Measurements from ENCODE around the gene SPEF2. TPM values are rescaled to one million over a fixed set of nuclear protein-coding genes. Genes with fewer than 3 reads are reported as not detected.

Gene SPEF2
- total RNA-seq, 2 experiments from 2014 or later, result 10.6 to 13.0 TPM

DNA sequence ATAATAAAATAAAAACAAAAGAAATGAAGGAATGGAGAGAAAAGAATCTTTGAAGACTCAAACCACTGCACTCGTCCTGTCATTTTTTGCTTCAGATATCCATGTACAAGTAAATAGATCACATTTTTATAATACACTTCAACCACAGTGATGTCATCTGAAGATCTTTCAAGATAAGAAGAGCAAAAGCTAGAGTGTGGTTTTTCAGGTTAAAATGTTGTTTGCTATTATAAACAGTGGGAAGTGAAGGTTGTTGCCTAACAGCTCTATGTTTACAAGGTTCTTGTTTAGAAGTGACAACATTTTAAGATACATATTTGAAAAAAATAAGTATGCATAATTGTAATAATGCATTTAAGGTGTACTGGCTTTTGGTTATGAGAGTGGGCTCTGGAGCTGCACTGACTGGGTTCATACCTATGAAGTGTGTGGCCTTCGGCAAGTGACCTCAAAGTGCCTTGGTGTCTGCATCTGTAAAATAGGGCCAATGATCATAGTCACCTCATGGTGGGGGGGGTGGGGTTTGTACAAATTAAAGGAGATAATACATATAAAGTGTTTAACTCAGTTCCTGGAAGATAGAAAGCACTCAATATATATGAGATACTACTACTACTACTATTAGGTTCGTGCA lies 193.6 kb downstream of the SPEF2 start:
- intact Hi-C loops (cut with micrococcal nuclease), result loop anchor here (1.0 to 10.0 kb wide), 12 partner anchors 10 to 434 kb away; partner anchors contain the start of gene NADK2
- ChIA-PET POLR2A (interaction anchor here (0.7 to 5.9 kb wide), 8 partner anchors 11 to 375 kb away, joined by 3 to 46 read pairs (median 8); partner anchors contain the start of gene IL7R), CTCF (interaction anchor here (0.7 to 2.1 kb wide), 11 partner anchors 10 to 193 kb away, joined by 3 to 11 read pairs (median 4); no protein-coding TSS in a partner anchor)
- no peaks in the 10 kb centered on the region for H3K27me3 Mint-ChIP-seq
- H3K4me1 Mint-ChIP-seq (ENCODE audit: low read depth), result peaks cover 74% of the 10 kb centered on the region
- peak; percentile 73 for DNase-seq
- H3K4me3 Mint-ChIP-seq, result peak overlapping the region; percentile 38
- no peaks in the 10 kb centered on the region for H3K9me3 Mint-ChIP-seq
- peaks cover 6% of the 10 kb centered on the region for H3K36me3 Mint-ChIP-seq
- H3K27ac Mint-ChIP-seq, result peak overlapping the region; percentile 88

DNA sequence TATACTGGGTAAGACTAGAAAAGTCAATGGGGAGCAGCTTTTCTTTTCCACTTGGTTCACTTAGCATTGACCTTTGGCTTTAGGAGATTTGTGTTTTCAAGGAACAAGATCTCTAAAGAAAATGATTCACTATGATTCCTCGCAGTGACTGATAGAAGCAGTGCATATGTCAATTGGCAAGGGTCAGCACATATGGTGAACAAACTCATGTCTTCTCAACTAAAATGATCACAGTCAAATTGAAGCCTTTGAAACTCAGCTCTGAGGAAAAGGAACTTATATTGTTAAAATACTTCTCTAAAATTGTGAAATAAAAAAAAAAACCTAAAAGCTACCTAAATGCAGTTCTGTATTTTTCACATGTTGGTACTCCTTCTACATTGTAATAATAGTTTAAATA lies 195.9 kb downstream of the SPEF2 start:
- Mint-ChIP-seq H3K36me3 (peaks cover 1% of the 10 kb centered on the region), H3K27me3 (no peaks in the 10 kb centered on the region), H3K4me1 (ENCODE audit: low read depth) (peaks cover 51% of the 10 kb centered on the region), H3K4me3 (no peak overlapping the region), H3K27ac (peak overlapping the region; percentile 75), H3K9me3 (no peaks in the 10 kb centered on the region)
- intact Hi-C loops (cut with micrococcal nuclease), result loop anchor here (5.0 to 10.0 kb wide), 2 partner anchors 76 to 431 kb away; partner anchors contain the start of gene NADK2
- no peak for DNase-seq
- POLR2A ChIA-PET, result interaction anchor here (0.6 to 5.9 kb wide), 11 partner anchors 8 to 46 kb away, joined by 3 to 46 read pairs (median 5); partner anchors contain the start of gene IL7R
- CTCF ChIA-PET, result interaction anchor here (1.0 to 2.3 kb wide), 9 partner anchors 8 to 162 kb away, joined by 4 to 26 read pairs (median 6); no protein-coding TSS in a partner anchor

DNA sequence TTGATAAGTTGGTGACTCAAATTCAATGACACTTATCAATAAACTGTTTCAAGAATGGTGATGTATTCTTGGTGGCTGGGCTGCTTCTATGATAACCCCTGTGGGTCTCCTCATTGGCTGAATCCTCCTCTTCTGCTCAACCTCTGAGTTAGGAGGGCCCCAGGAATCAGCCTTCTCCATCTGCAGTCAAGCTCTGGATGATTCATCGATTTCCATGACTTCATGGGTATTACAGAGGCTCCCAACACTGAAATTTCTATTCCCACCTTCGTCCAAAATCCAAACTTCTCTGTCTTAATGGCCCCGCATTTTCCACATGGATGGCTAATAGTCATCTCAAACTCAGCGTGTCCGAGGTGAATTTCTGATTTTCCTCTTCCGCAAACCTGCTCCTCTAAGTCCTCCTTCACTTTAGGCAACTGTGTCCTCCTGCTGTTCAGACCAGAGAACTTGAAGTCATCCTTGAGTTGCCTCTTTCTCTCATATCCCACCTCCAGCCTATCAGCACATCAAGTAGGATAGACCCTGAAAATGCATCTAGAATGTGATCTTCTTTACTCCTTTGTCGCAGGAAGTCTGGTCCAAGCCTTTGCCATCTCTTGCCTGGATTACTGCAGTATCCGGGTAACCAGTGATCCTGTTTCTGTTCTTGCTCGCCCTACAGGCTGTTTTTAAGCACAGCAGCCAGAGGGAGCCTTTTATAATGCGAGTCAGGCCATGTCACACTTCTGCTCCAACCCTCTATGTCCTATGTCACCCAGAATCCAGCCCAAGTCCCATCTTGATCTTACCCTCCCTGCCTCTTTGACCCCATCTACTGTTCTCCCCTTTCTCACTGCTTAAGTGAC lies 197.7 kb downstream of the SPEF2 start:
- H3K36me3 Mint-ChIP-seq, result peaks cover 8% of the 10 kb centered on the region
- no peaks in the 10 kb centered on the region for H3K9me3 Mint-ChIP-seq
- no peaks in the 10 kb centered on the region for H3K27me3 Mint-ChIP-seq
- no peak overlapping the region for H3K4me3 Mint-ChIP-seq
- H3K4me1 Mint-ChIP-seq (ENCODE audit: low read depth), result peaks cover 52% of the 10 kb centered on the region
- DNase-seq, result peak; percentile 71
- intact Hi-C loops (cut with micrococcal nuclease), result loop anchor here (1.0 to 10.0 kb wide), 3 partner anchors 38 to 429 kb away; partner anchors contain the start of gene NADK2
- no peak overlapping the region for H3K27ac Mint-ChIP-seq
- ChIA-PET CTCF (interaction anchor here (1.2 to 1.3 kb wide), 2 partner anchors 18 to 21 kb away, joined by 5 to 6 read pairs; no protein-coding TSS in a partner anchor), POLR2A (interaction anchor here (1.0 to 2.1 kb wide), 2 partner anchors 38 to 41 kb away, joined by 3 to 11 read pairs; partner anchors contain the start of gene IL7R)

DNA sequence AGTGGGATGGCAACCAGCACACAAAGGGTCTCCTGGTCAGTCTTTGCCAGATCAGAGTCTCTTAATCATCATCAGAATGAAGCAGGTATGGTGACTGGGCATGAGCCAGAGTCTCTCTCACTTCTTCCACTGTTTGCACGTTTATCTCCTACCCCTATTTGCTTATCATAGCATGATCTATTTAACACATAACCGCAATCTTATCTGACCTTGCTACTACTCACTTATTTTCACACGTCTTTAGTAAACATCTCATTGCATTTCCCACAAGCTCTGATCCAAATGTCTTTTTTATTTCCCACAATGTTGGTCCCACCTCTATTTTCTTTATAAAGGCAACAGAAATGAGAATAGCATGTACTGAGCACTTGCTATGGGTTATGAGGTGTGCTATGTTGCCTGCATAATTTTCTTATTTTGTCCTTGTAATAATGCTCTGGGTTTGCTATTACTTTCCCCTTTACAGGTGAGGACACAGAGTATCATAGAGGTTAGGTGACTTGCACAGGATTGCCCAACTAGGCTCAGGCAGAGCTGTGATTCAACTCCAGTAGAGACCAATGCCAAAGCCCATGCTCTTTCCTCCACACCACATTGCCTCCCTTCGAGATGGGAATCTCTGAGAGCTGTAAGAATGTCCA lies 199.3 kb downstream of the SPEF2 start:
- POLR2A ChIA-PET, result interaction anchor here (0.9 to 2.1 kb wide), 4 partner anchors 15 to 41 kb away, joined by 3 to 11 read pairs (median 4); no protein-coding TSS in a partner anchor
- peaks cover 50% of the 10 kb centered on the region for H3K4me1 Mint-ChIP-seq (ENCODE audit: low read depth)
- H3K4me3 Mint-ChIP-seq, result no peak overlapping the region

DNA sequence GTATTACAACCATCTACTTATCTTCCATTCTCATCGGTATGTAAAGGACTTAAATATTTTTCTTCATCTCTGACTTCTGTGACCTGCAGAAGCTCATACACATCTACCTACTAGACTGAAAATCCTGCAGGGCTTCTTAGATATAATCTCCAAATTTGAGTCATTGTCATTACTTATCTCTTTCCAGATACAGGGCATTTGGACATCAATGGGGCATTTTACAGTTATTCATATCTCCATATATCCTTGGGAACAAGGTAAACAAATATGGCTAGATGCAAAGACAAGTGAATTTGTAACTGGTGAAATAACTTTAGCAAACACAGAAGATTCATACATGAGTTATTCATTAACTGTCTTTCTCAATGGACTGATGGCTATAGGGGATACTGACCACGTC lies 201.4 kb downstream of the SPEF2 start:
- no peak for DNase-seq
- H3K27ac Mint-ChIP-seq, result peak overlapping the region; percentile 77
- intact Hi-C loops (cut with micrococcal nuclease), result loop anchor here (10.0 kb wide), 1 partner anchor 426 kb away; the partner anchor contains the start of gene NADK2
- peaks cover 6% of the 10 kb centered on the region for H3K36me3 Mint-ChIP-seq
- H3K4me1 Mint-ChIP-seq (ENCODE audit: low read depth), result peaks cover 59% of the 10 kb centered on the region
- H3K4me3 Mint-ChIP-seq, result peak overlapping the region; percentile 44
- H3K27me3 Mint-ChIP-seq, result no peaks in the 10 kb centered on the region
- peaks cover 4% of the 10 kb centered on the region for H3K9me3 Mint-ChIP-seq
- CTCF ChIA-PET, result interaction anchor here (0.7 to 6.0 kb wide), 3 partner anchors 40 to 107 kb away, joined by 3 to 59 read pairs (median 3); no protein-coding TSS in a partner anchor
- POLR2A ChIA-PET, result interaction anchor here (5.6 to 6.7 kb wide), 2 partner anchors 8 to 14 kb away, joined by 46 to 48 read pairs; no protein-coding TSS in a partner anchor

More for the DNA sequence above, 199.3 kb downstream of the SPEF2 start:
- H3K27me3 Mint-ChIP-seq, result no peaks in the 10 kb centered on the region
- H3K27ac Mint-ChIP-seq, result no peak overlapping the region
- H3K9me3 Mint-ChIP-seq, result peaks cover 4% of the 10 kb centered on the region
- intact Hi-C loops (cut with micrococcal nuclease), result loop anchor here (1.0 to 10.0 kb wide), 2 partner anchors 35 to 428 kb away; partner anchors contain the start of gene NADK2
- peak; percentile 53 for DNase-seq
- CTCF ChIA-PET, result interaction anchor here (1.0 to 1.7 kb wide), 9 partner anchors 10 to 42 kb away, joined by 3 to 6 read pairs (median 4); no protein-coding TSS in a partner anchor
- H3K36me3 Mint-ChIP-seq, result peaks cover 6% of the 10 kb centered on the region

DNA sequence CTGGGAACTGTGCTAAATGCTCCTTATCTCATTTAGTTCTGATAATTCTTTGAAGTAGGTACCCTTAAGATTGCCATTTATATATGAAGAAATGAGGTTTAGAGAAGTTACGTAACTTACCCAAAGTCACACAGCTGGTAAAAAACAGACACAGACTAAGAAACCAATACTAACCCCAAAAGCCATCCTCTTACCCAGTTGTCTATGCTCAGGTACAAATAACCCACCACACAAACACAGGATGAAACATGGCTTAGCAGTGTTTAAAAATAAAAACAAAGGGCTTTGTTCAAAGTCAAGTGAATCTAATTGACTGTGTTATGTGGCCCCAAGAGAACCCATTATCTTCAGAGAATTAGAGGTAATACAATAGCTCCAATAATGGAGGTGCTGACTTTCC lies 202.0 kb downstream of the SPEF2 start:
- intact Hi-C loops (cut with micrococcal nuclease), result loop anchor here (2.0 to 10.0 kb wide), 3 partner anchors 147 to 425 kb away; partner anchors contain the start of genes NADK2 and SPEF2

DNA sequence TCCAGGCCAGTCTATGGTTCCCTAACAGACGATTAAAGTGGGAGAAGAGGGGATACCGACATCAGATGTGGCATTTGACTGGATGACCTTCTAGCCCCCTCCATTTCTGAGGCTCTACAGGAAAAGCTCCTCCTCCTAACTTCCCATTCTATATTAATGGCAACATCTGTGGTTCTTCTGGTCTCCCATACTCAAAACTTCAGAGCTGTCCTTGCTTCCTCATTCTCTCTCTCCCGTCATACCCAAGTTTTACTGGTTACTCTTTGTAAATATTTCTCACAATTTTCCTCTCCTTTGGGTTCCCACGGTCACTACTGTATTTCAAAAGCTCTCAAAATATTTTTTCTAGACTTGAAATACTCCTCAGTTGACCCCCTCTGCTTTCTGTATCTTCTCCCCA lies 203.1 kb downstream of the SPEF2 start:
- Mint-ChIP-seq H3K4me3 (no peak overlapping the region), H3K9me3 (peaks cover 4% of the 10 kb centered on the region), H3K27ac (peak overlapping the region; percentile 78), H3K4me1 (ENCODE audit: low read depth) (peaks cover 69% of the 10 kb centered on the region), H3K27me3 (no peaks in the 10 kb centered on the region), H3K36me3 (peaks cover 9% of the 10 kb centered on the region)
- CTCF ChIA-PET, result interaction anchor here (0.9 to 6.0 kb wide), 8 partner anchors 9 to 105 kb away, joined by 3 to 59 read pairs (median 5); no protein-coding TSS in a partner anchor
- intact Hi-C loops (cut with micrococcal nuclease), result loop anchor here (1.0 to 5.0 kb wide), 4 partner anchors 9 to 204 kb away; partner anchors contain the start of gene SPEF2
- no peak for DNase-seq
- POLR2A ChIA-PET, result interaction anchor here (1.1 to 7.3 kb wide), 7 partner anchors 10 to 36 kb away, joined by 3 to 87 read pairs (median 33); partner anchors contain the start of gene IL7R

More for the DNA sequence above, 202.0 kb downstream of the SPEF2 start:
- Mint-ChIP-seq H3K27ac (peak overlapping the region; percentile 78), H3K27me3 (no peaks in the 10 kb centered on the region), H3K9me3 (peaks cover 4% of the 10 kb centered on the region), H3K4me1 (ENCODE audit: low read depth) (peaks cover 59% of the 10 kb centered on the region), H3K4me3 (no peak overlapping the region), H3K36me3 (peaks cover 9% of the 10 kb centered on the region)
- CTCF ChIA-PET, result interaction anchor here (0.9 to 6.0 kb wide), 2 partner anchors 13 to 41 kb away, joined by 4 to 59 read pairs; no protein-coding TSS in a partner anchor
- no peak for DNase-seq
- POLR2A ChIA-PET, result interaction anchor here (4.5 to 6.7 kb wide), 3 partner anchors 8 to 25 kb away, joined by 33 to 48 read pairs (median 46); no protein-coding TSS in a partner anchor

DNA sequence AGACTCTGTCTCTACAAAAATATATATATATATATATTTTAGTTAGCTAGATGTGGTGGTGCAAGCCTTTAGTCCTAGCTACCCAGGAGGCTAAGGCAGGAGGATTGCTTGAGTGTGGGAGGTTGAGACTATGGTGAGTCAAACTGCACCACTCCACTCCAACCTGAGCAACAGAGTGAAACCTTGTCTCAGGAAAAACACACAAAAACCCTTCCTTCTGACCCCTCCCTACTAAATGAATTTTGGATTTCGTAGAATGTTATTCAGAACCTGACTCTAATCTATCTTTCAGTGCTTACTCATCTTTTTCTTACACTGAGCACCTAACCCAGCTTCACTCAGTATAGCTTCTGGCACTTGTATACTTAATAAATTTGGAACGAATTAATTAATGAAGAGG lies 203.8 kb downstream of the SPEF2 start:
- peak; percentile 69 for DNase-seq
- H3K36me3 Mint-ChIP-seq, result peaks cover 9% of the 10 kb centered on the region
- H3K4me1 Mint-ChIP-seq (ENCODE audit: low read depth), result peaks cover 77% of the 10 kb centered on the region
- H3K27me3 Mint-ChIP-seq, result no peaks in the 10 kb centered on the region
- peaks cover 4% of the 10 kb centered on the region for H3K9me3 Mint-ChIP-seq
- CTCF ChIA-PET, result interaction anchor here (0.7 to 6.0 kb wide), 12 partner anchors 8 to 170 kb away, joined by 3 to 59 read pairs (median 5); no protein-coding TSS in a partner anchor
- POLR2A ChIA-PET, result interaction anchor here (1.1 to 7.3 kb wide), 9 partner anchors 10 to 41 kb away, joined by 3 to 87 read pairs (median 12); partner anchors contain the start of gene IL7R
- H3K27ac Mint-ChIP-seq, result peak overlapping the region; percentile 94
- no peak overlapping the region for H3K4me3 Mint-ChIP-seq
- intact Hi-C loops (cut with micrococcal nuclease), result loop anchor here (1.0 to 5.0 kb wide), 4 partner anchors 10 to 205 kb away; partner anchors contain the start of gene SPEF2

DNA sequence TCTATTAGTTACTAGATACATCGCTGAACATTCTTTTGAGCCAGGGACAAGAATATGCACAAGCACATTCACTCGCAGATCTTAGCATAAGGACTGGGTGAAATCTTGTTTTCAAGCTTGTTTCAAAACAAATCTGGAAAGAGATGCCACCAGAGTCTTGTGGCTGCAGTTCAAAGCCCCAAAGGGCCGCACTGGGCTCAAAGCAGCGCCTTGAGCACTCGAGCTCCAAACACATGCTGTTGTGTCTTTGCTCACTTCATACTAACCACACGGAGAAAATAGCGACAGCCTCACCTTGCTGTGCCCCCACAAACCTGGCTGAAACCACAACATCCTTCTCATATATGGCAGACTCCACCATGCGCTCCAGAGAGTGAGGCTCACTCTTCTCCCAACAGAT lies 204.8 kb downstream of the SPEF2 start:
- Mint-ChIP-seq H3K27me3 (no peaks in the 10 kb centered on the region), H3K4me3 (peak overlapping the region; percentile 40), H3K9me3 (peaks cover 4% of the 10 kb centered on the region), H3K27ac (peak overlapping the region; percentile 94), H3K4me1 (ENCODE audit: low read depth) (peaks cover 87% of the 10 kb centered on the region), H3K36me3 (peaks cover 9% of the 10 kb centered on the region)
- peak; percentile 64 for DNase-seq
- ChIA-PET CTCF (interaction anchor here (0.8 to 6.0 kb wide), 11 partner anchors 8 to 171 kb away, joined by 3 to 59 read pairs (median 6); partner anchors contain the start of gene IL7R), POLR2A (interaction anchor here (1.3 to 7.3 kb wide), 11 partner anchors 10 to 78 kb away, joined by 3 to 87 read pairs (median 10); partner anchors contain the start of gene IL7R)
- intact Hi-C loops (cut with micrococcal nuclease), result loop anchor here (5.0 kb wide), 1 partner anchor 150 kb away; no protein-coding TSS in a partner anchor

All from activated CD4-positive, alpha-beta memory T cell treated with anti-CD3 and anti-CD28 coated beads for 36 hours (primary cell).